Stimulated activated naive B cell treated with anti-CD40 and anti-IgM and Interleukin-4, amounts not matched to agents 10 μg/mL and 1 μg/mL and 100 μg/mL, for 72 hours (primary cell): ENCODE data around the gene PEX14.

Experiments
- ATAC-seq, 2 donors: fragments of 150-1000 bp; cut with Tn5 transposase; replicated peaks; 2 replicates each; pipeline ENCODE4 v1.10.0; 2021; ENCODE audit warnings: moderate library complexity in 1 of 2
- DNase-seq: peaks from one replicate; pipeline ENCODE4 v3.0.0; 2021
- H3K27ac Mint-ChIP-seq: one replicate; pipeline ENCODE4 v1.8.0; 2022; ENCODE audit warnings: mild to moderate bottlenecking, mixed read lengths
- H3K27me3 Mint-ChIP-seq, 2 donors: one replicate each; pipeline ENCODE4 v1.8.0; 2022; ENCODE audit warnings: mixed read lengths in 2 of 2
- H3K36me3 Mint-ChIP-seq, 2 donors: one replicate each; pipeline ENCODE4 v1.8.0; 2022; ENCODE audit warnings: mixed read lengths in 2 of 2, mild to moderate bottlenecking in 1 of 2
- H3K4me1 Mint-ChIP-seq, 2 donors: one replicate each; pipeline ENCODE4 v1.8.0; 2022; ENCODE audit warnings: mixed read lengths in 2 of 2, mild to moderate bottlenecking in 1 of 2
- H3K4me3 Mint-ChIP-seq, 2 donors: one replicate each; pipeline ENCODE4 v1.8.0; 2022; ENCODE audit warnings: mild to moderate bottlenecking in 2 of 2, mixed read lengths in 2 of 2, moderate library complexity in 1 of 2
- H3K9me3 Mint-ChIP-seq, 2 donors: one replicate each; pipeline ENCODE4 v1.8.0; 2022; ENCODE audit warnings: mixed read lengths in 2 of 2, mild to moderate bottlenecking in 1 of 2

The PEX14 gene

DNA sequence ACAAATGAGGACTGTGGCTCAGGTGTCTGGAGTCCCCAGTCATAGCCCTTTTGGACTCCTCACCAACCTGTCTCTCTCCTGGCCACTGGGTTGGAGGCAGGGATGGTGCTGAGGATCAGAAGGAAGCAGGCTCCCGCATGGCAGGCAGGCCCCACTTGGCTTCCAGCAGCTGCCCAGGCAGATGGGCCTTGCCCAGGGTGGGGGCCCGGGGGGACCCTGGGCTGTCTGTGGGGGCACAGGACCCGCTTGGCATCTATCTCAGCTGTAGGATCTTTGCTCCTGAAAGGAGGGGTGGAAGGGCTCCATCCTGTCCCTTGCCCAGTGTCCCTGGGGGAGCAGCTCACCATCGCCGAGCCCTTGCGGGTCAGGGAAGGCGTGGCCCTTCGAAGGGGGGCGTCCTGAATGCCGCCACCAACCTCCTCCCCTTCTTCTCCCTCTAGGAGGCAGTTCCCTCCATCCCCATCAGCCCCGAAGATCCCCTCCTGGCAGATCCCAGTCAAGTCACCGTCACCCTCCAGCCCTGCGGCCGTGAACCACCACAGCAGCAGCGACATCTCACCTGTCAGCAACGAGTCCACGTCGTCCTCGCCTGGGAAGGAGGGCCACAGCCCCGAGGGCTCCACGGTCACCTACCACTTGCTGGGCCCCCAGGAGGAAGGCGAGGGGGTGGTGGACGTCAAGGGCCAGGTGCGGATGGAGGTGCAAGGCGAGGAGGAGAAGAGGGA is 154.5 kb downstream of the PEX14 start:
- ATAC-seq (no peak), DNase-seq (no peak)
- Mint-ChIP-seq H3K27ac (no peak overlapping the region), H3K4me1 (no peaks in the 10 kb centered on the region), H3K9me3 (no peaks in the 10 kb centered on the region), H3K4me3 (no peak overlapping the region), H3K27me3 (no peaks in the 10 kb centered on the region), H3K36me3 (peaks cover 22 to 27% of the 10 kb centered on the region in 2 donors)

DNA sequence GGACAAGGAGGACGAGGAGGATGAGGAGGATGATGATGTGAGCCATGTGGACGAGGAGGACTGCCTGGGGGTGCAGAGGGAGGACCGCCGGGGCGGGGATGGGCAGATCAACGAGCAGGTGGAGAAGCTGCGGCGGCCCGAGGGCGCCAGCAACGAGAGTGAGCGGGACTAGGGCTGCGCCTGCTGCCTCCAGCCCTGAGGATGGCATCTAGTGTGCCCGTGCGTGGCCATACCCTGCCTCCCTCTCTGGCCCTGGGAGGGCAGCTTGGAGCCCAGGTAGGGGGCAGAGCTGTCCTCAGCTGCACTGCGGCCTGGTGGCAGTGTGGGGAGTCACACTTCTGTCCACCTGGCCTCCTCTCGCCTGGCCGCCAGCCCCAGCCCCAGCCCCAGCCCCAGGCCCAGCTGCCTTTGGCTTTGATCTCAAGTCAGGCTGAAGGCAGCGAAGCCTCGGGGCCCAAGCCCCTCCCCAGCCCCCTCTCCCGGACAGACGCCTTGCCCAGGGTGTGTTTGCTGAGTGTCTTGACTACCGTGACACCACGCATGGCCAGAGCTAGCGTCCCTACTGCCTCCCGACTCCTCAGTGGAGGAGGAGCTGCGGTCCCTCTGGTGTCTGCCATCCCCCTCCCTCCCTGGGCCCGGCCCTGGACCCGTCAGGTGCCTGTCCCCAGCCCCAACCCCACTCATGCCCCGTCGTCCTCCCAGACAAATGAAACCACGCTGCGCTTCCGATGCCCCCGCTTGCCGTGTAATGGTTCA is 155.2 kb downstream of the PEX14 start:
- H3K4me1 Mint-ChIP-seq = no peaks in the 10 kb centered on the region
- ATAC-seq (no peak), DNase-seq (no peak)
- H3K27me3 Mint-ChIP-seq = no peaks in the 10 kb centered on the region
- H3K36me3 Mint-ChIP-seq = peaks cover 17 to 22% of the 10 kb centered on the region in 2 donors
- H3K9me3 Mint-ChIP-seq = no peaks in the 10 kb centered on the region
- no peak overlapping the region for H3K4me3 Mint-ChIP-seq
- H3K27ac Mint-ChIP-seq = no peak overlapping the region

- H3K36me3 Mint-ChIP-seq = peaks cover 20 to 22% of the 10 kb centered on the region in 2 donors
- H3K27ac Mint-ChIP-seq = no peak overlapping the region
- H3K9me3 Mint-ChIP-seq = no peaks in the 10 kb centered on the region
- no peak for DNase-seq
- no peak for ATAC-seq
- H3K27me3 Mint-ChIP-seq = no peaks in the 10 kb centered on the region
- no peaks in the 10 kb centered on the region for H3K4me1 Mint-ChIP-seq
- H3K4me3 Mint-ChIP-seq = no peak overlapping the region
These were observed 155.9 kb downstream of the PEX14 start for GRCh38 chr1:10630661-10631120.

- H3K4me3 Mint-ChIP-seq = no peak overlapping the region
- ATAC-seq (no peak), DNase-seq (no peak)
- H3K27ac Mint-ChIP-seq = no peak overlapping the region
- H3K9me3 Mint-ChIP-seq = no peaks in the 10 kb centered on the region
- peaks cover 20 to 22% of the 10 kb centered on the region in 2 donors for H3K36me3 Mint-ChIP-seq
- no peaks in the 10 kb centered on the region for H3K27me3 Mint-ChIP-seq
- no peaks in the 10 kb centered on the region for H3K4me1 Mint-ChIP-seq
These were observed 156.5 kb downstream of the PEX14 start for GRCh38 chr1:10631121-10631810.

GRCh38 chr1:10631811-10632593 is 157.3 kb downstream of the PEX14 start:
- H3K27ac Mint-ChIP-seq = no peak overlapping the region
- peaks cover 20 to 21% of the 10 kb centered on the region in 2 donors for H3K36me3 Mint-ChIP-seq

GRCh38 chr1:10632691-10633090 is 157.9 kb downstream of the PEX14 start:
- Mint-ChIP-seq H3K9me3 (no peaks in the 10 kb centered on the region), H3K36me3 (peaks cover 21 to 23% of the 10 kb centered on the region in 2 donors), H3K27me3 (peaks cover 0 to 4% of the 10 kb centered on the region in 2 donors), H3K27ac (no peak overlapping the region), H3K4me1 (no peaks in the 10 kb centered on the region), H3K4me3 (no peak overlapping the region)
- ATAC-seq = no peak
- DNase-seq = no peak

More at GRCh38 chr1:10631811-10632593, 157.3 kb downstream of the PEX14 start:
- peaks cover 0 to under 1% of the 10 kb centered on the region in 2 donors for H3K27me3 Mint-ChIP-seq
- H3K4me1 Mint-ChIP-seq = no peaks in the 10 kb centered on the region
- no peak overlapping the region for H3K4me3 Mint-ChIP-seq
- DNase-seq (no peak), ATAC-seq (no peak)
- no peaks in the 10 kb centered on the region for H3K9me3 Mint-ChIP-seq

DNA sequence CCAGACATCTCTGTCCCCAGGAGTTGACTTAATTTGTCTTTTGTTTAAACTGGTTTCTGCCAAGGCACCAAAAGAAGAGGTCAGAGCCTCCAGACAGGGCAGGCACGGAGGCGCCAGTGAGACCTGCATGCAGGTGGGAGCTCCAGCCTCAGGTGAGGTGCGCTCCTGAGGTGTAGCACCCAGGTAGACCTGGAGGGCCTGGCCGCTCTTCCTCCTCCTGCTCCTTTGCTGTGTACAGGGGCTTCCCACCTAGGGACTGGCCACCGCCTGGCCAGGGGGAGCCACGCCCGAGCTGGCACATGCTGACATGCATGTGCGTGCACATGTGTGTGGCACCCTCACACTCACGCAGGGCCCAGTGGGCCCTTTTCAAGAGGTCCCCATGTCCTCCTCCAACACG is 158.7 kb downstream of the PEX14 start:
- no peak overlapping the region for H3K27ac Mint-ChIP-seq
- DNase-seq = no peak
- H3K27me3 Mint-ChIP-seq = peaks cover 0 to 4% of the 10 kb centered on the region in 2 donors
- no peak for ATAC-seq
- no peaks in the 10 kb centered on the region for H3K9me3 Mint-ChIP-seq
- no peak overlapping the region for H3K4me3 Mint-ChIP-seq
- peaks cover 21% of the 10 kb centered on the region in 2 donors for H3K36me3 Mint-ChIP-seq
- H3K4me1 Mint-ChIP-seq = no peaks in the 10 kb centered on the region

DNA sequence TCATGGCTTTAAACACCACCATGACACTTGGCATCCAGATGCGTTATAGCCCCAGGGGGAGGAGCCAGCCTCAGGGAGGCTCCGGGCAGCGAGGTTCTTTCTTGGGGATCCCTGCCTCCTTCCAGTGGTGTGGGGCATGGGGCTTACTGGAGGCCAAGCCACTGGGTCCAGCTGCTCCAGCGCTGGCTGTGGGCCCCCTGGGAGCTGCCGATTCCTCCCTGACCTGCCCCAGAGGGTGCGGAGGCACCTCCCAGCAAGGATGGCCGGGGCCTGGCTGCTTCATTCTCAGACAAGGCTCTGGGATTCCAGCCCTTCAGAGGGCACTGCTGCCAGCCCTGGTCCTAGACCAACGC is 159.3 kb downstream of the PEX14 start:
- Mint-ChIP-seq H3K4me1 (no peaks in the 10 kb centered on the region), H3K9me3 (no peaks in the 10 kb centered on the region), H3K27me3 (peaks cover 0 to 4% of the 10 kb centered on the region in 2 donors), H3K27ac (no peak overlapping the region), H3K4me3 (no peak overlapping the region), H3K36me3 (peaks cover 19 to 21% of the 10 kb centered on the region in 2 donors)
- no peak for ATAC-seq
- DNase-seq = no peak

DNA sequence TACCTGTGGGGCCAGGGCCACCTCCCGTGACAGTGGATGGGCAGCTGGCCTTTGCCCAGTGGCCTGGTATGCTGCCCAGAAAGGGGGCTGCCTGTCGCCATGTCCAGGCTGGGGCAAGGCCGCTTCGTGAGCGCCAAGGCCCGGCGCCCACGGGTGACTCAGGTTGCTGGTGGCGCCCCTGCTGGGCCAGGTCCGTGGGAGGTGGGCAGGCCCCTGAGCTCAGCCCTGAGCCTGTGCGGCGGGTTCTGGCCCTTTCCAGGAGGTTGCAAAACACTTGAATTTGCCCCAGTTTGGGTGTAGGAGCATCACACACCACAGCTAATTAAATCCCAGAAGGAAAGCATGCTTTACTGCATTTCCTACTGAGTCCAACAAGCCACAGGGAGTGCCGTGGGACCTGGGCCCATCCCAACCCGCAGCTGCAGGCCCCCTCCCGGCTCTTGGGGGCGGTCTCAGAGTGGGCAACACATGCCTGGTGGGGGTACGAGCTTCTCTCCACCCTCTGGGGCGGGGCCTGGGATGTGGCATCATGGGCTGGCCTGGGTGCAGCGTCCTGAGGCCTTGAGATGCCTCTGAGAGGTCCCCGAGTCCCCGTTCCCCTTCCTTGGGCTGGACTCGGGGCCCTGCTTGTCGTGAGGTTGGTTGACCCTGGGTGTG is 159.8 kb downstream of the PEX14 start:
- Mint-ChIP-seq H3K36me3 (peaks cover 18 to 21% of the 10 kb centered on the region in 2 donors), H3K27me3 (peaks cover 0 to 4% of the 10 kb centered on the region in 2 donors), H3K4me1 (no peaks in the 10 kb centered on the region), H3K27ac (no peak overlapping the region), H3K9me3 (no peaks in the 10 kb centered on the region), H3K4me3 (no peak overlapping the region)
- ATAC-seq (no peak), DNase-seq (no peak)

DNA sequence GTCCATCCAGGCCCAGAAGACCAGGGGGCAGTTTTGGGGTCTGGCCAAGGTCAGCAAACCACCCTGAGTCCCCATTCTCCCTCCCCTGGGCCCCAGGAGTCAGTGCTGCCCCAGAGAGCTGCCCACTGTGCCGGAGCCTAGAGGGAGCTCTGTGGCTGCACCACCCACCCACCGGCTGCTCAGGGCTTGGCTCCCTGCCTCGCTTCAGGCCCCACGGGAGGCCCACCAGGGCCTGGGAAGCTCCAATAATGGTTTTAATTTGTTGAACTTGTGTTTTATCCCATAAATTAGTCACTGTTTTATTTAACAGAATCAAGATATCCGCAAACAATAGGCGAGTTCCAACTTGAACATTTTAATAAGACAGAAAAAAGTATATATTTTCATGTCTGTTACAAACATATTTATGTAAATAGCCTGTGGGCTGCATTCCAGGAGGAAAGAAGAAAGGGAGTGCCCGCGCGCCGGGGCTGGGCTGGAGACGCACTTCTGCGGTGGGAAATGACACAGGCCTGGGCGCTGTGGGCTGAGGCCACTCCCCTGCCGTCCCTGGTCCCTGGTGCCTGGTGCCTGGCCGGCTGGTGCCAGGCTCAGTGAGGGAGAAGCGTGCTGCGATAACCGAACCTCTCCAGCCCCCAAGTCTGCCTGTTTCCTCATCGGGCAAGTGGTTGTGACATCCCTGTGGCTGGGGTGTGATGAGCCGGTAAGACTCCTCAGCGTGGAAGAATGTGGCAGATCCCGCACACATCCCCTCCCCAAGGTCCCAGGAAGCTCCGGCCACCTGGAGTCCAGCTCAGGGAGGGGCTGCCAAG is 160.5 kb downstream of the PEX14 start:
- ATAC-seq = no peak
- Mint-ChIP-seq H3K27me3 (peaks cover 0 to 4% of the 10 kb centered on the region in 2 donors), H3K4me3 (no peak overlapping the region), H3K36me3 (peaks cover 18 to 22% of the 10 kb centered on the region in 2 donors), H3K9me3 (no peaks in the 10 kb centered on the region), H3K4me1 (no peaks in the 10 kb centered on the region), H3K27ac (no peak overlapping the region)
- DNase-seq = no peak

- H3K9me3 Mint-ChIP-seq = no peaks in the 10 kb centered on the region
- no peak overlapping the region for H3K27ac Mint-ChIP-seq
- no peak overlapping the region for H3K4me3 Mint-ChIP-seq
- H3K27me3 Mint-ChIP-seq = peaks cover 0 to 4% of the 10 kb centered on the region in 2 donors
- no peak for ATAC-seq
- peaks cover 16 to 21% of the 10 kb centered on the region in 2 donors for H3K36me3 Mint-ChIP-seq
- DNase-seq = no peak
- H3K4me1 Mint-ChIP-seq = no peaks in the 10 kb centered on the region
These were observed 161.2 kb downstream of the PEX14 start for GRCh38 chr1:10635992-10636391.

DNA sequence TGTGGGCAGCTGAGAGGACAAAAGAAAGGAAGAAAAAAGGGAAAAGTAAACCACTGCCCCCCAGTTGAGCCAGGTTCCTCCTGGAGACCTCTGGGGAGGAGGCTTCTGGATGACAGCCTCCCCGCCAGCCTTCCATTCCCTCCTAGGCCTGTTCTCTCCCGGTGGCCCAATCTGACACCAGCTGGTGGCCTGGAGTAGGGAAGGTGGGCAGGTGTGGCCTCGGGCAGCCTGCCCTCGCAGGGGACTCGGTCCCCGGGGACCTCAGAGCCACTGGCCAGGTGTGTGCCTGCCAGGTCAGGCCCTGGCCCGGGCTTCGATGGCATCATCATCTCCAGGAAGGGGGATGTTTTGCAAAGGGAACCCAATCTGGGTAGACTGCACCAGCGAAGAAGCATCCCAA is 162.7 kb downstream of the PEX14 start:
- no peak for DNase-seq
- Mint-ChIP-seq H3K9me3 (no peaks in the 10 kb centered on the region), H3K27me3 (peaks cover 0 to 4% of the 10 kb centered on the region in 2 donors), H3K4me1 (no peaks in the 10 kb centered on the region), H3K27ac (peak overlapping the region; percentile 43), H3K4me3 (no peak overlapping the region), H3K36me3 (peaks cover 28 to 30% of the 10 kb centered on the region in 2 donors)
- no peak for ATAC-seq
